ENCODE measurements around the gene LRRC15.
A peak's percentile ranks its signal among the peaks of the same experiment; 100 is the strongest.

Gene LRRC15

DNA sequence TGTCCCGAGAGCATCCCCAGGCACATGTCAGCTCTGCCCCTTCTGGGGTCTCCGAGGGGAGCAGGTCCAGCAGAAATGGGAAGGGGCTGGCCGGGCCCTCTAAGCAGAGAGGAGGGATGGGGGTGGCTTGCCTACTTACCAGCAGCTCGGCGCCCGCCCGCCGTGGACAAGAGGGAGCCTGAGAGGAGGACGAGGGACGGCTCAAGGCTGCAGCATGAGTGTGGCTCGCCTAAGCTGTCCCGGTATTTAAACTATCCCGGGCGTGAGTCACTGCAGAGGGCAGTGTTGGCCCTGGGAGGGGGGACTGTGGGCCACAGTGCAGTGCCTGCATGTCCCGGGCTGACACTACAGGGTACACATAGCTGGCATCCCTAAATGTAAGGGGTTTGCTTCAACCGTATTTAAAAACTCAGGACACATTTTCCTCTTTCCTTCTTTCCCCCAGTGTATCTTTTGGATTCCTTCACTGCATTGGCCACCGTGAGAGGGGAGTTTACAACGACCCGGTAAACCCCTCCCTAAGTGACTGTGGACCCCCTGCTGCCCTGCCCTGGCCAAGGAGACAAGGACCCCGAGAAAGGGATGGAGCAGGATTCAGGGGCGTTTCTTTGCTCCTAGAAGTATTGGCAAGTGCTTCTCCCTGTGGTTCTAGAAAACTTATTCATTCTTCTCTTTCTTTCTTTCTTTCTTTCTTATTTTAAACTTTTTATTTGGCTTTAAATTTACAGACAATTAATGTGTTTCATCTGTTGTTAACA lies at the start of gene LRRC15:
Gene LRRC15, minus strand, starts transcription at position 222 of the 758 bp plus-strand sequence. CDS start 8,700 bp downstream, outside the sequence.
- no peak for DNase-seq (ENCODE audit: low read depth in 3 of 3)

GRCh38 chr3:194418671-194419070 lies 49.1 kb upstream of the LRRC15 start:
- DNase-seq (ENCODE audit: low read depth in 3 of 3): no peak

DNA sequence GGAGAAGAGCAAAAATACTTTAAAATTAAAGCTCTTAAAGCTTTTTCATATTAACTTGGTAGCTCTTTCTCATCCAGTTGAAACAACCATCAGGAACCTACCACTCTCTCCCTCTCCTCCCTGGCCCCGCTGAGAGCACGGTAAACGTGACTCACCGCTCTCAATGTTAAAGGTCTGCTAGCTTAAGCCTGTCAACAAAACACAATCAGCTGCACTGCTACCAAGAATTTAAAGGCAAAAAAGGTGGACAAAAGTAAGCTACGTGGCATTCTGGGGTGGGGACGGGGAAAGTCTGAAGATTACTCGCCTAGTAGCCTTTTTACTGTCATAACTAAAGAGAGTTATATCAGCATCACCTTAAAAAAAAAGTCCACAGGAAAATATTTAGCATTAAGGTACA lies 37.9 kb upstream of the LRRC15 start:
- no peak for DNase-seq (ENCODE audit: low read depth in 3 of 3)

- DNase-seq (ENCODE audit: low read depth in 3 of 3): no peak
Observed at GRCh38 chr3:194405766-194406165, 36.2 kb upstream of the LRRC15 start.

DNA sequence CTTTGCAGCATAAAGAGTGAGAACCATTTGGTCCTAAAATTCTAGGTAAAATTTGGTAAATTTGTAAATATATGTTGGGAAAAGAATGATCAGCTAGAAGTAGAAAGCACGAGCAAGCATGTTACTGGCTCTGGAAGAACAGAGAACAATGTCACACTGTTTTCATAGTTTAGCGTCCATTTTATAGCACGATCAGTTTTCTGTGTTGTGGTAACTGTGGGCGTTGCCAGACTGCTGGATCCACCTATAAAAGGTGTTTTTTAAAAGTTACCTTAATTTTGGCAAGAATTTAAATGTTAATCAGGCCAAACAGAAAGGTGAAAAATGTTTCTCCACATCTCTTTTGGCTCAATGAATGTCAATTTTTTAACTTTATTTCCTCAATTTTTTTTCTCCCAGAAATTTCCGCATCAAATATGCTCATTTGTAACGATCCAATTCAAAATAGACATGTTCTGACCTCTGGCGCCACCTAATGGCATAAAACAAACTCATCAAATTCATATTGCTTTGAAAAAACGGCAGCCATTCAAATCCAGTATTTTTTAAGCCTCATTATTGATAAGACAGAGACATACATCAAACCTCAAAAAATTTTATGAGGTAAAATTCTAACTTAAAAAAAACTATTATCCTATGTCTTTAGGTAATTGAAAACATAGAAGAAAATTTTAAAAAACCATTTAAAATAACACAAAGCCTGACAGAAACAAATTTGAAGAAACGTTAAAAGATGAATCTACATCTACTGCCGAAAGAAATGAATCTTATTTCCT lies 35.0 kb upstream of the LRRC15 start:
- peak in 1 of 3 experiments; percentile 23 for DNase-seq (ENCODE audit: low read depth in 3 of 3)

DNA sequence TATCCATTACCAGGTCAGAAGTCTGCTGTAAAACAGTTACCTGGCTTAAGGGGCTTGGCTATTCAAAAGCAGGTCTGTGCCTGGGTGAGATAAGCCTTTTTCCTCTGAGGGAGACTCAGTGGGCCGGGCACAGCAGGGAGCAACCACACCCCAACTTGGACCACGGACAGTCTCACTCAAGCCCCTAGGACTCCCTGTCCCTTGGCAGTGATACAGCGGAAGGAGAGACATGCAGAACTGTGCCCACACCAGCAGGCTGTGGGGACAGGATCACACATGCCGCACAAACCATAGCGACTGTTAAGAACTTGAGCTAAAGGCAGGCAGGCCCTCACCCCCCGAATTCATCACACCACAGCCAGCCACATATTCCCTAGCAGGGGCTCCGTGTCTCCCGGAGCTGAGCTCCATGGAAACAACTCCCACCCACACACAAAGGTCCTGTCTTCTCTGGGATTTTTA lies 32.4 kb upstream of the LRRC15 start:
- no peak for DNase-seq (ENCODE audit: low read depth in 3 of 3)

DNA sequence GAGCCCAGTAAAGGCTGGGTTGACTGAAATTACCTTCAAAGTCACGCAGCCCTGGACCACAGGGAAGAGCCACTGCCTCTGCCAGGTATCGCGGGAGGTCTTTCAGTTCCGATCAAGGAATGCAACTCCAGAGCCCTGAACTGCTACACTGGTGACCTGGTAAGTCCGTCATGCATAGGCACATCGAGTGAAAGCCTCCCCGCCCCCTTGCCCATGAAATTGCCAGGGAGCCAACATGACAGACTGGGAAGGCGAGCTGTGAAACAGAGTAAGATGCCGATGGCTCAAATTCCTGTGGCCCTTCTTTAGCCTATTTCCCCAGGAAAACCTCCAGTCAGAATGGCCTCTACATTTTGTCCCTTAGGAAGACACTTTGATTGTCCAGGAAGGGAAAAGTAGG lies 31.8 kb upstream of the LRRC15 start:
- DNase-seq (ENCODE audit: low read depth in 3 of 3): no peak

DNA sequence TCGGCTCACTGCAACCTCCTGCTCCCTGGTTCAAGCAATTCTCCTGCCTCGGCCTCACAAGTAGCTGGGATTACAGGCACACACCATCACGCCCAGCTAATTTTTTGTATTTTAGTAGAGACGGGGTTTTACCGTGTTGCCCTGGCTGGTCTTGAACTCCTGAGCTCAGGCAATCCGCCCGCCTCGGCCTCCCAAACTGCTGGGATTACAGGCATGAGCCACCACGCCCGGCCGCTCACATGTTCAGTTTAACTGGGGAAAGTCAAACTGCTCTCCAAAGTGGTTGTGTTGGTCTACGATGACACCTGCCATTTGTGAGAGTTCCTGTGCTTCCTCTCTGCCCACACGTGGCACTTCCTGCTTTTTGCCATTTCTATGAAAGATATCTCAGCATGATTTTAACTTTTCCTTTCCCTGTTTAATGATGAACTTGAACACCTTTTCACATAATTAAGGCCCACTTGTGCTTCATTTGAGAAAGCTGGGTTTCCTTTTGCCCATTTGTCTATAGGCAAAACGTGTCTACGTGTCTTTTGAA lies 30.4 kb upstream of the LRRC15 start:
- no peak for DNase-seq (ENCODE audit: low read depth in 3 of 3)

- no peak for DNase-seq (ENCODE audit: low read depth in 3 of 3)
Observed at GRCh38 chr3:194399166-194399565, 29.6 kb upstream of the LRRC15 start, which contains the start of gene GP5. TSS of gene GP5 (minus strand) at chr3:194399266. CDS start at chr3:194398282, 984 bp downstream.

DNA sequence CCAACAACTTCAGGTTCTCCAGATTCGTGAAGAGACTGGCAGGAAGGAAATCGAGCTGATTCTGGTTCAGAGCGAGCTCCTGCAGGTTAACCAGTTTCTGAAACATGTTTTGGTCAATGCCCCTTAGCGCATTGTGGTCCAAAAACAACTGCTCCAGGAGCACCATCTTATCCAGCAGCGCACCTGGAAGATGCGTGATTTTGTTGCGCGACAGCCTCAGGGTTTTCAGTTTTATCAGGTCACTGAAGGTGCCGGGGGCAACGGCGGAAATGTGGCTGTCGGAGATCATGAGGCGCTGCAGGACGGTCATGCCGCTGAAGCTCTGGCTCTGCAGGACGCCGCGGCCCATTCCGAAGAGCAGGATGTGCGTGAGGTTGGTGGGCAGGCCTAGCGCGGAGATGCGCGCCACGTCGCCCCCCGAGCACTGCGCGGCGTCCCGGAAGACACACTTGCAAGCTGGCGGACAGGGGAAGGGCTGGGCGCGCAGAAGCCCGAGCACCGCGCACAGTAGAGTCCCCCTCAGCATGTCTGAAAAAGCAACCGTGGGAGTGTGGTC lies 28.3 kb upstream of the LRRC15 start:
- DNase-seq (ENCODE audit: low read depth in 3 of 3): no peak

DNA sequence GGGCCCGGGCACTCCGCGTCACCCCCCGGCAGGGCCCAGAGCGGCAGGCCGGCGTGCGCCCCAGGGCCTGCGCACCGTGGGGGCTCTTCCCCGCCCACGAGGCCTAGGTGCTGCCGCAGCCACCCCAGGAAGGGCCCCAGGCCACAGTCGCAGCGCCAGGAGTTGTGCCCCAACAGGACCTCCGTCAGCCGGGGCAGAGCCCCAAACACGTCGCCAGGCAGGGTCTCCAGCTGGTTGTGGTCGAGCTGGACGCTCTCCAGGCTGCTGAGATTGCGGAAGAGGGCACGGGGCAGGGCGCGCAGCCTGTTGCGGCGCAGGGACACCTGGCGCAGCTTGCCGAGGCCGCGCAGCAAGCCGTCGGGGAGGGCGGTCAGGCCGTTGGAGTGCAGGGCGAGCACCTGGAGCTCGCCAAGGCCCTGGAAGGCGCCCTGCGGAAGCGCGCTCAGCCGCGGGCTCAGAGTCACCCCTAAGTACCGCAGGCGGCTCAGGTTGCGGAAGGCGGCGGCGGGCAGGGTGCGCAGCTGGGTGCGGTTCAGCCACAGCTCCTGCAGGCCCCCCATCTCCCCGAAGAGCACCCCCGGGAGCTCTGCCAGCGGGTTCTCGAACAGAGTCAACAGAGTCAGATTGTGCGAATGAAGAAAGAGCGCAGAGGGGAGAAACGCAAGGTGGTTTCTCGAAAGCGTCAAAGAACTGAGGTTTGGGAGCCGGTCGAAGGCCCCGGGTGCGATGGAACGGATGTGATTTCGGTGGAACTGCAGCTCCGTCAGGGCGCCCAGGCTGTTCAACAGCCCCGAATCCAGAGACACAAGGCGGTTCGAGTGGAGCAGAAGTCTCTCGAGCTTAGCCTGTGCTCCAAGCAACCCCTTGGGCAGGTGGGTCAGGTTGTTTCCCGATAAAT lies 27.6 kb upstream of the LRRC15 start:
- peak in 1 of 3 experiments; percentile 14 for DNase-seq (ENCODE audit: low read depth in 3 of 3)

GRCh38 chr3:194396539-194396858 lies 27.0 kb upstream of the LRRC15 start:
- no peak for DNase-seq (ENCODE audit: low read depth in 3 of 3)

GRCh38 chr3:194395778-194396538 lies 26.4 kb upstream of the LRRC15 start:
- peak; percentile 13 to 64 (median 61) for DNase-seq (ENCODE audit: low read depth in 3 of 3)

- no peak for DNase-seq (ENCODE audit: low read depth in 3 of 3)
Observed at GRCh38 chr3:194395212-194395611, 25.7 kb upstream of the LRRC15 start.

GRCh38 chr3:194392576-194392975 lies 23.0 kb upstream of the LRRC15 start:
- no peak for DNase-seq (ENCODE audit: low read depth in 3 of 3)

GRCh38 chr3:194390835-194391234 lies 21.3 kb upstream of the LRRC15 start:
- no peak for DNase-seq (ENCODE audit: low read depth in 3 of 3)

DNA sequence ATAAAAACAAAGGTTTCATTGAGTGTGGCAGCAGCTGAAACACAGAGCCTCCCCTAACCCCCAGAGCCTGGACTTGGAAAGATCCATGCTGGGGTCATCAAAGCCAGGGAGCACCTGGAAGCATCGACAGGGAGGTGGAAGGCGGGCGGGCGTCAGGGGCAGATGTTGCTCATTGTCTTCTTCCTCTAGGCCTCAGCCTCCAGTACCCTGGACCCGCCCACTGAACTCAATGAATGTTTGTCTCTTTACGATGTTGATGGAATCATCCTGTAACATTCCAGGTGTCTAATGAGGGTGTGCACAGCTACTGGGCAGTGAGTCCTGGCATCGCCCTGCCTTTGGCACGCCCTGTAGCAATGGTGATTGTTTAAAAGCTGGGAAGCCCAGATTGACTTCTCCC lies 19.7 kb upstream of the LRRC15 start:
- DNase-seq (ENCODE audit: low read depth in 3 of 3): no peak

DNA sequence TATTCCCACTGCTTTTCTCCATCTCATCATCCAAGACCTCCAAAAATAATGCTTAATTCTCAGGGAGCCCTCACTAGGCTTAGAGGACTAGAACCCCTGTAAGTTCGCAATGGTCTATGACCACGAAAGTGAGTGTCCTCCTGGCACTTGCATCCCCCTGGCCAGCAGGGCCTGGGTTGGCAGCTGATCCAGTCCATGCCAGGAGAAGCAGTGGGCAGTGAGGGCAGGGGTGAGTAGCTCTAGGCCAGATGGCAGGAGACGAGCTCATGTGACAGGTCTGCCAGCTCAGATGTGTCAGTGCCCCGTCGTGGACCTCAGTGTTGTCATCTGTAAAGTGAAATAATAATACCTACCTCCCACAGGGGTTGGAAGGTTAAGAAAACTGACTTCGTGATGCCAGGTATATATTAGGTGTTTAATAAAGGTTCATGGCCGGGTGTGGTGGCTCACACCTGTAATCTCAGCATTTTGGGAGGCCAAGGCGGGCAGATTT lies 18.4 kb upstream of the LRRC15 start:
- no peak for DNase-seq (ENCODE audit: low read depth in 3 of 3)

DNA sequence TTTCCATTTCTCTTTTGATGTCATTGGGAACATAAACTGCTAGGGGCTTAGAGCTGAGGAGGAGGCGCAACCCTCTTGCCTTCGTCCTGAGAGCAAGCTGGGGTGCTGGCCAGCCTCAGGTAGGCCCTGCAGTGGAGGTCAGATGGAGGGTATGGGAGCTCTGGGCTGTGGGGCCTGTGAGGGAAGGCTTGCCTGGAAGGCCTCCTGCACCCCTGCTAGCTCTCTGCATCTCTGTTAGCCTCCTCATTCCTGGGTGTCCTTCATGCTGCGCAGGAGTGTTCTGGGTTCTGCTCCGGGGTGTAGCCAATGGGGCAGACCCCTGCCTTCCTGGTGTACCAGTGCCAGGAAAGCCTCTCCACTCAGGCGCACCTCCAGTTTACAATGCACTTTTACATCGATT lies 17.7 kb upstream of the LRRC15 start:
- no peak for DNase-seq (ENCODE audit: low read depth in 3 of 3)

- no peak for DNase-seq (ENCODE audit: low read depth in 3 of 3)
Observed at GRCh38 chr3:194386648-194387047, 17.1 kb upstream of the LRRC15 start.

All from stimulated activated CD4-positive, alpha-beta T cell treated with anti-CD3 and anti-CD28 coated beads, TNF-alpha, amount 100 ng/mL, for 4 hours (primary cell).